Hepatocyte (in vitro differentiated cells): ENCODE data around the gene CST7.

Experiments
- CTCF ChIP-seq: fragments of 200-600 bp; sonication (generic); IDR thresholded peaks from 2 replicates; pipeline ENCODE4 v1.5.1; 2016; ENCODE audit warnings: antibody characterized with exemption, mild to moderate bottlenecking; ENCODE audit not compliant: poor library complexity
- EZH2 ChIP-seq: fragments of 200-600 bp; sonication (generic); IDR thresholded peaks from 2 replicates; pipeline ENCODE4 v1.6.1; 2016; ENCODE audit warnings: antibody characterized with exemption, mild to moderate bottlenecking, borderline replicate concordance
- EZH2phosphoT487 ChIP-seq: fragments of 200-600 bp; sonication (generic); IDR thresholded peaks from one replicate; pipeline ENCODE4 v1.6.1; 2018; ENCODE audit warnings: antibody characterized with exemption, mild to moderate bottlenecking, low read depth, moderate library complexity; ENCODE audit not compliant: unreplicated experiment, severe bottlenecking

- TF ChIP-seq CTCF = no peak
- no peak for TF ChIP-seq EZH2phosphoT487
- TF ChIP-seq EZH2 = no peak
These were observed 10.6 kb upstream of the CST7 start for GRCh38 chr20:24938498-24938897.
